GDM1 (cell line): ENCODE data around the gene MTG2.
A peak's percentile ranks its signal among the peaks of the same experiment; 100 is the strongest.

Experiments used
- DNase-seq: peaks from one replicate; lab custom pipeline; 2025; lab: John Stamatoyannopoulos, UW

The MTG2 gene

DNA sequence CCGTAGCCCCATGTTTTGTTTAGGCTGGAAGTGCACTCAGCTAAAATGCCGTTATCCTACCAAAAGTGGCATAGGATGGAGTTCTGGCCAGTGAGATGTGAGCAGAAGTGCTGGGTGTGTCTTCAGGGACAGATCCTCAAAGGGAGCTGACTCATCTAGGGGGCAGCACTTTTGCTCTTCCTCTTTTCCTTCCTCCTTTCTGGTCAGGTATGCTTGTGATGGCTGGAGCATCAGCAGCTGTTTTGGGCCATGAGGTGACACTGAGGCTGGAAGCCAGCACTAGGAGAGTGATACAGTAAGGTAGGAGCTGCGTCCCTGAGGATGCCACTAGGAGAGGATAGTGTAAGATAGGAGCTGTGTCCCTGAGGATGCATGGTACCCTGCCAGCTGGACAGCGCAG, 50.9 kb downstream of the MTG2 start:
- DNase-seq = no peak

DNA sequence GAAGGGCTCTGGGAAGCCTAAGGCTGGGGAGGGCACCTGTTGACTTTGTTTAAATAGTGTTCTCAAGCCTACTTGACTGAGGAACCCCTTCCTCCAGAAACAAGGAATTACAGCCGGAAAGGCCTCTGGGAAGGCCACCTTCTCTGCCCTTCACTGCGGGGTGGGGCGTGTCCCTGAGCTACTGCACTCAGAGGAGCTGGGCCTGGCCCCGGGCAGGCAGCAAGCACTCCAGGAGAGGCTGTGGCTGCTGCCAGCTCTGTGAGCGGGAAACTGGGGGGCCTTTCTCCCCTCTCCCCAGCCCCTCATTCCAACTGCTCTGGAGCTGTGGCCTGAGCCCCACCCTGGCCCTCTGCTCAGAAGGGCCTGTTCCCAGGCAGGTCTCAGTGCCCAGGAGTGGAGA, 51.5 kb downstream of the MTG2 start:
- no peak for DNase-seq

DNA sequence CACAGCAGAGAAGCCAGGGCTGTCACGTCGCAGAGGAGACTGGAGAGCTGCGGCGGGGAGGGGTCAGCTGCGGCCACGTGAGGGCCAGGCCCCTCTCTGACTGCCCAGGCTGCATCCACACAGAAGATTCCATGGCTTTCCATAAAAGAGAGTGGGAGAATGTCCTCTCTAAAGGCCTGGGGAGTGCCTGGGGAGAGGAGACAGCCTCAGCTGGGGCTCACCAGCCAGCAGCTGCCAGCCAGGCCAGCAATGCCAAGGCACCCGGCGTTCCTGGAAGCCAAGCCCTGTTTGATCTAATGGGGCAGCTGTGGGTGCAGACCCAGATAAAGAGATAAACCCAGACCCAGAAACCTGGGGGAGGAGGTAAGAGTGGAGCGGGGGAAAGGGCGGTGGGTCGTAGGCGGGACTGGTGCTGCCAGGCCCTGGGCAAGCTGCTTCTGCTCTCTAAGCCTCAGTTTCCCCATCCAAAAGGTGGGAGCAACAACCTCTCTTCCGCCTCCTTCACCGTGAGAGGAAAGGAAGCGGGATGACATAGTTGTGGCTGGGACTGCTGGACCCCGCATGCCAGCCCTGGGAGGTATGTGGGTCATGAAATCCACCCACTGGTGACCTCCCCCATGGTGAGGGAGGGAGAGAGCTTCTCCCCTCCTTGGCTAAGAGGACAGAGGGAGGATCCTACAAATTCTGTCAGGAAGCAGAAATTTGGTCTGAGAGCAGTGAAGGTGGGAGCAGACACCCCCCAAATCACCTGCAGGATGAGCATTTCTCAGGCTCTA, 52.4 kb downstream of the MTG2 start:
- no peak for DNase-seq

DNA sequence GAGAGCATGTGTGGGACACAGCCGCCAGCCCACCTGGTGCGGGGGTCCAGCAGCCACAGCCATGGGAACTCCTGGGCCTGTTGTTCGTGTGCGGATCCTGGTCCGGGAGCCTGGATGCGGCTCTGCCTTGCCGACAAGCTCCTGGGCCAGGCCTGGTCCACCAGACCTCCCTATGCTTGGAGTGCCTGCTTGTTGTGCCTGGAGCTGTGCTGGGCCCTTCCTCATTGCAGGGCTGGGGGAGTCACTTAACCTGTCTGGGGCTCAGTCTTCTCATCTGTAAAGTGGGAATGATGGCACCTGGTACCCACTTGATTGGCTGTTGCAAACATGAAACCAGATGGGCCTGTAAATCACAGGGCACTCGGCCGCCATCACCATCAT, 52.9 kb downstream of the MTG2 start:
- no peak for DNase-seq

DNA sequence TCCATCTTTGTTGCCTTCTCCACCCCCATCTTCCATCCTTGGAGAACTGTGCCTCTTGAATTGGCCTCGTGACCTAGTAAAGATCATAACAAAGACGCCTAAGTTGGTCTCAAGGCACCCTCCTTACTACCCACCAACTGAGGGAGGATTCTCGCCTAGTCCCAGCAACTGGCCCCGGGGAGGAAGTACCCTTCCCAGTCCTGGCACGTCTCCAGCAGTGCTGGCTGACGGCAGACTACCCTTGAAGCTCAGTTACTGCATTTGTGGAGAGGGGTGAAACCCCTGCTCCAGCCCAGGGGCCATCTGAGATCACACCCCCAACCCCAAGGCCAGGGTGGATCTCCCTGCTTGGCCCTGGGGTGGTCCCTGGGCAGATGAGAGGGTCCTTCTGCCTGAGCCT, 53.4 kb downstream of the MTG2 start:
- no peak for DNase-seq

DNA sequence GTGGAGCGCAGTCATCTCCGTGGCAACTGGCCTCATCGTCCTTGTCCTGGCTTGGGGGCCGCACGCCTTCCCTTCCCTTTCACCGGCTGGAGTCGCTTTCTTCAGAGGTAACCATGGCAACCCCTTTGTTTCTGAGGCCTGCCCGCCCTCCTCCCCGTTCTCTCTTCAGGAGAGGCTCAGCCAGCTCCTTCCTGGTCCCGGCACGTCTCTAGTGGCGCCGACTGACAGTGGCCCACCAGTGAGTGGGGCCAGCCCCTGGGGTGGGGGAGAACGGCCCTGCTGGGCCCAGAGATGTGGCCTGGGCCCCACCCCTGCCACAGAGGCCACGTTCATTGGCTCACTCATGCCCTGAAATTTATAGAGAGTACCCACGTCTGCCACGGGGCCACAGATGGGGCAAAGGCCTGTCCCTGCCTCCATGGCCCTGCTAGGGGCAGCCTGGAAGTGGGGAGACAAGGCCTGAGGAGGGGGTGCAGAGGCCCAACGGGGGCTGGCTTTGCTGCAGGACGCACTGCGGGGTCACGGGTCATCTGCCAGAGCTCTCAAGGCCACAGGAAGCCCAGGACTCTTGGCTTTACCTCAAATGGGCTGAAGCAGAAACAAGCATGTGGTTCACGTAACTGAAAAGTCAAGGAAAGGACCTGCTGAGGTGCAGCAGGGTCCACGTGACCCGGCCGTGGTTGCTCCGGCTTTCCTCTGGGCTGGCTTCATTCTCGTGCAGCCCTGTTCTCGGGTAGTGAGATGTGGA, 54.1 kb downstream of the MTG2 start:
- DNase-seq = no peak

DNA sequence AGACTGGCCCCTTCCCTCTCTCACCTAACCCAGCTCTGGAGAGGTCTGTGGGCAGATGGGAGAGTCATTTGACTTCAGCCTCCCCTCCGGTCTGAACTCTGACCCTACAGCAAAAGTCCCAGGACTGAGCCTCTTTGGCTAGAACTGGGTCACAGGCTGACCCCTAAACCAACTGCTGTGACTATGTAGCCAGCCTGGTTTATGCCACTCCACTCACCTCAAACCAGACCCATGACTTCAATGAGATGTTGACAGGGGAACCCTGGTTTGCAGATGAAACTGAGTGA, 54.6 kb downstream of the MTG2 start:
- DNase-seq = no peak

DNA sequence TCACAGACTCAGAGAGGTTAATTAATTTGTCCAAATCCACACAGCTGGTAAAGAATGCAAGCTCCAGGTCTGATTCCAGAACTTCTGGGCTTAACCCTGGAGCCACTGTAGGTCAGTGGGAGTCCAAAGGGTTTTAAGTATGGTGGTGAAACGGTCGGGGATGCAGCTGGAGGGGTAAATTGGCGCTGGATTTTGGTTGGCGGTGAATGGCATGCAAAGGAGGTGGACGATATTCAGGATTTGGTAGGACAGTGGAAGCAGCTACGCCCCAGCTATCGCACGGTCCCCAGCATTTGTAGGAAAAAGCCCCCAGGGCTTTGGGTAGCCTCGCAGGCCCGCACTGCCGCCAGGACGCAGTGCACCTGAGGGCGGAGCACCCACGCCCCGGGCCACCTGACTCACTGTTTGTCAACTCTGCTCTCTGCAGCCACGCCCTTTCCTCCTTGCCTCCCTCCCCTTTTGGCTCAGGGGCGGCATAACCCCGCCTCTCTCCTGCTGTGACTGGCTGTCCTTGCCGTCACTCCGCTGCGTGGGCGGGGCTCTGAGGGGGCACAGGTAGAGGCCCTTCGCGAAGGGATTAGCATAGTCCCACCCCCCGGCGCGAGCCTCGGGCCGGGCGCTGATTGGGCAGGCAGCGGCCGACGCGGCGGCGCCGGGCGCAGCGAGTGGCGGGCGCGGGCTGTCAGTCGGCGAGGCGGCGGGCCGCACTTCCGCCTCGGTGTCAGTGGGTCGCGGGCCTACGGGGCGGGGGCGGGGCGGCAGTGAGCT, 55.2 kb downstream of the MTG2 start, which contains the start of gene OSBPL2:
TSS of gene OSBPL2 (plus strand) at position 721 of the 768 bp plus-strand sequence. CDS start 17,664 bp downstream, outside the sequence.
- DNase-seq = peak; percentile 97

DNA sequence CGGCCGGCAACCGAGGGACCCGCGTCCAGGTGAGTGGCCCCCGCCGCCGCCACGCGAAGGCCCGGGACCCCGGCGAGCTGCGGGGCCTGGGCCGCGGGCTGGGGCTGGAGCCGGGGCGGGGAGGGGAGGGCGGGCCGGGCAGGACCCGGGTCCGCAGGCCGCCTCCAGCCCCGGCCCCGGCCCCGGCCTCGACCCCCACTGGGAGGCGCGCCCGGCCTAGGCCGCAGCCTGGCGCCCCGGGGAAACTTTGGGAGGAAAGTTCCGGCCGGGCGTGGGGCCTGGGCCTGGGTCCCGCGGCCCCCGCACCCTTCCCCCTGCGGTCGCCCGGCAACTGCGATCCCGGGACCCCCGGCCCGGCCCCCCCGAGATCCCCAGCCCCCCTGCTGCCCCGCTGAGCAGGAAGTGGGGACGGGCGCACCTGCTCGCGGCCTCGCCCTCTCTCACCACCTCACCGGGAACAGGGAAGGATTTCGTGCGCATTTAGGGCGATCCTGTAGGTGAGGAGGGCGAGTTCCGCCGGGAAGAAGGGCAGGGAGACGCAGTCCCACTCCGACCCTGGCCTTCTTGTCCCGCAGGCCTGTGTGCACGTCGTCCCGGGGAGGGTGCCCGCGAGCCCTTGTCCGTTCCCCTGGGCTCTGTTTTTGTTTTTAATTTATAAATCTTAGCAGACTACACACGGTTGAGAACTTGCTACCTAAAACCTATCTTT, 55.9 kb downstream of the MTG2 start:
- DNase-seq = no peak

DNA sequence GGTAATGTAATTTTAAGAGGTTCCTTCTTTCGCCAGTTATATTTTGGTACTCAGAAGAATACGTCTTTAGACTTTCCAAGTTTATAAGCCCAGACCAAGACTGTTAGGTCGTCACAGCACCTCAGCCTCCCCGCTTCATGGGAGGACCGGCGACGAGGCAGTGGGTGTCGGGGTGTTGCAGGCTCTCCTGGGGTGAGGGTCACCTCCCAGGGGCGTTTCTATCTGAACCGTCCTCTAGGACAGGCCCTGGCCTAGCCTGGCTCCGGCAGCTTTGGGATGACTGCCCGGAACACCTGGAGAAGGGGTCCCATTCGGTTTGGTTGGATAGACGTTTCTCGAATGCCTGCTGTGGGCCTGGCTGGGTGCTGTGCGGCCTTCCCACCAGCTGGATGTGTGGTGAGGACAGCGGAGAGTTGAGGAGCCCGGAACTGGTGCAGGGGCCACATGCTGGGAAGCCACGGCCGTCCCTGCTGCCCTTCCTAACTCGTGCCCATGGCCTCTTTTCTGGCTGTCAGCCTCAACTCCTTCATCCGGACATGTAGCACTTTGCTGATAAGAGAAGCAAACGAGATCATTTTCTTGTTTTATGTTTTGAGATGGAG, 56.6 kb downstream of the MTG2 start:
- no peak for DNase-seq

DNA sequence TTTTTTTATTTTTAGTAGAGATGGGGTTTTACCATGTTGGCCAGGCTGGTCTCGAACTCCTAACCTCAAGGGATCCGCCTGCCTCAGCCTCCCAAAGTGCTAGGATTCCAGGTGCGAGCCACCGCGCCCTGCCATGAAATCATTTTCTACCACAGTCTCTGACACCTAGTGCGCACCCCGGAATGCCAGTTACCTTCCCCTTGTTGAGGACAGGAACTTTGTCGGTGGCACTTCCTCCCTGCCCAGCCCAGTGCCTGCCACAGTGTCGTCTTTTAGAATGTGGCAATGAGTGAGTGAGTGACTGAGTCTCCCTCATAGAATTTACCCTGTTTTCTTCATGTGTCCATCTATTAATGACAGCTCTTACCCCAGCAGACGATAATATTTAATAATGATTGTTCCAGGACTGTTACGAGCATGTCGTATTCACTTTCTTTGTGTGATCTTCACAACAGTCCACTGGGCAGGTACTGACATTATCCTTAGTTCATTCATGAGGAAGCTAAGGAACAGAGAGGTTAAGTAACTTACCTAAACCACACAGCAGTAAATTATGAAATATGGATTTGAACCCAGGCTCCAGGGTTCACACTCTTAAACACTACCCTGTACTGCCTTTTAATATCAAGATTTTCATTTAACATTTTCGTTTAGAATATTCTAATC, 57.3 kb downstream of the MTG2 start:
- no peak for DNase-seq

DNA sequence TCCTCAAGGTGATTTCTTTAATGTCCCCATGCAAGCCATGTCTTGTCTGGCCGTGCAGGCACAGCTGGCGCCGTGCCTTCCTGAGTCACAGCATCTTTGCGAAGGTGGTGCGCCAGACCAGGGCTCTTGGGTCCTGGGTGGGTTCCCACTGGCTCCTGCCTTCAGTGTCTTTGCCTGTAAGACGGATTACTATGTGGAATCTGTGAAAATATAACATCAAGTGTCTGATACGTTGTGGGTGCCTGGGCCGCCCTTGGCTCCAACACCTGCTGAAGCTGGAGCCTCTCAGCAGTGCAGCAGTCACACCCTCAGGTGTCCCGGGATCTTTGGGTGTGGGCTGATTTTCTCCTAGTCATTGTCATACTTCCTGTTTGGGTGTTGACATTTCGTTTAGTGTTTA, 58.7 kb downstream of the MTG2 start:
- no peak for DNase-seq

DNA sequence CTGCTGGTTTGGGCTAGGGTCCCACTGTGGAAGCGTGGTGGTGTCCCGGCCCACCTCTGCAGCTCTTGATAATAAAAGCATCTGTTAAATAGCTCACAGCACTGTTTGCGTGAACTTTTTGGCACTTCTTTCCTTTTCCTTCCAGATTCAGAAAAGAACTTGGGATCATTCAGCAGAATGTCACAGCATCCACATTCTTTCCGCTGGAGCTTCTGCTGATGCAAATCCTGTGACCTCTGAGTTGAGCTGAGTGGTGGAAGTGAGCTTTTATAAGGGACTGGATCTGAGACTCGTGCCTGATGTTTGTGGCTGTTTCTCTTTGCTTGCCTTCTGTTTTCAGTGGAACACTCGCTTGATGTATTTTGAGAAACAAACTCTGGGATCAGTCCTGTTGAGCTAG, 59.3 kb downstream of the MTG2 start:
- DNase-seq = no peak

DNA sequence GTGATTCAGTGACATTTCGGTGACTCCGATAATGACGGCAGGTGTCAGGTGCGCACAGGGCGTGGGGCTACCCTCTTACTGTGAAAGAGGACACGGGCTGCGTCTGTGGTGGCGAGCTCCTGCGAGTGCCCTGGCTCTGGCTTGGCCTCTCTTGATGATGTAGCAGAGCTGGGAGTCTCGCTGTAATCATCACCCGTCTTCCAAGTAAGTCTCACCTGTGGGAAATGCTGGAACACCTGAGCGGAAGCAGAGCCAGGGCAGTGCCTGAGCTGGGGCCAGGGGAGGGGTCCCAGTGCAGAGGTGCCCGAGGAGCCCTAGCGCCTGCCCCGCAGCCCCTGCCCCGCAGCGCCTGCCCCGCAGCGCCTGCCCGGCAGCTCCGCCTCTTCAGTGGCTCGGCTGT, 60.3 kb downstream of the MTG2 start:
- no peak for DNase-seq

DNA sequence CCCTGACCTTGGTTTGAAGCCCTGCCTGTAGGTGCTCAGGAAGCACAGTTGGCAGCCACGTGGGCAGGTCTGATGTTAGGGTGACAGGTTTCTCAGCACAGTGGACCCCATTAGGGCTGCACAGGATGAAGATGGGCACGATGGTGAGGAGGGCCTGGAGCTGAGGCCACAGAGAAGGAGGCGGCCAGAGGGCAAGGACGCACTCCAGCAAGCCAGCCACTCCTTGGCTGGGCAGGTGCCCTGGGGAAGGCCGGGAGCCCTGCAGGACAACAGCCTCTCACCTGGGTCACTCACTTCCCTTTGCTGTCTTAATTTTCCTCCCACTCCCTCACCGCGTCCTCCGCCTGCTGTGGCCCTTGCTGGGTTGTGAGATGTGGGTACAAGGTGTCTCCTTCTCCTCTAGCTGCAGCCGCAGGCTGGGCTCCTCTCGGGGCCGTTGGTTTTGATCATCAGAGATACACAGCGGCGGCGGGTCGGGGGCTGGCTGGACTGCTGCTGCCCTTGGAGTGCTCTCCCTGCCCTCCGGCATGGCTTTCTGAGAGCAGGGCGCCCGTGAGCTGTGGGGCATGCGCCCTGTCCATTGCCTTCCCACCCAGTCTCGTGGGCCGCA, 61.2 kb downstream of the MTG2 start:
- no peak for DNase-seq

DNA sequence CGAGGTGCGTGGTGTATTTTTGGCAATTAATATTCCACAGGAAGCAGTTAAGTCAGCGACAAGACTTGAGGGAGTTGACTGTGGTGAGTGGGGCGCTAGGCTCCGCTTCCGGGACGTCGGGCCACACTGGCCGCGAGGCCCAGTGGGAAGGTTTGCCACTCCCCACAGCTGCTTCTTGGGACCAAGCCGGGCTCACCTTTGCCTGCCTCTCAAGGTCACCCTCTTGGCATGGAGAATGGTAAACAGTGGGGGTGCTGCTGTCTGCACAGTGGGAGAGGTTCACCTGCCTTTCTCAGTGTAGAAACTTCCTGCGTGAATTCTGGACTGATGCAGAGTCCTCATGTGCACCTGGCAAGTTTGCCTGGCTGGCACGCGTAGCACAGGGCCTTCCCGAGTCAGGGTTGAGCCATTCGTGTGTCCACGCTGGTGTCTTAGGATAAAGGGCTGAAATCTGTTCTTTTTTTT, 61.8 kb downstream of the MTG2 start:
- DNase-seq = no peak

DNA sequence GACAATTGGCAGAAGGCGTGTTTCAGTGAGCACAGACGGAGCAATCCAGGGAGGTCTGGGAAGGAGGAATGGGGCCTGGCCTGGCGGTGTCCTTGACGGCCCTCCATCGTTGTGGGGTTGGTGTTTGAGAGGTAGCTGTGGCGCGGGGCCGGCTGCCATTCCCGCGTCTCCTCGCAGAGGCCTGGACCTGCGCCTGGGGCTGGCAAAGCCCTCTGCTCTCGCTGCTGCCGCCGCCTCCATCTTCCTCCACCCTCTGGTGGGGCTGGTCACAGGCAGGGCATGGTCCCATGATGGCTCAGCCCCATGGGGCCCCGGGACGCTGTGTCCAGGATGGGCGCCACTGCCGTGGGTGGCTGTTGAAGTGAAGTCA, 63.1 kb downstream of the MTG2 start:
- DNase-seq = no peak

DNA sequence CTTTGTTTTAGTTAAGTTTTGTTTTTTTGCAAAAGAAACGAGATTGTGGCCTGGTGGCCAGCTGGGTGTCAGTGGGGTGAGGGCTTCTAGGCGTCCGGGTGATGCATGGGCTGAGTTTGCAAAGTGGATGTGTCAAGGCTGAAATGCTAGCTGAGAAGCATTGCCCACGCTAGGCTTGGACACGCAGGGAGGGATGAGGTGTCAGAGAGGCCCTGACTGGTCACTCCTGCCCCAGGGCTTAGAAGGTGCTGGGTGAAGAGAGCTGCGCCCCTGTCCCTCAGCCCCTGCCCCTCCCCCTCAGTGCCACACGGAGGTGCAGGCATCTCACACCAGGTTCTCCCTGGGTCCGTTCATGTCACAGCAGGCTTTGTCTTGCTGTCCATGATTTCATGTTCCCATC, 63.6 kb downstream of the MTG2 start:
- DNase-seq = no peak

DNA sequence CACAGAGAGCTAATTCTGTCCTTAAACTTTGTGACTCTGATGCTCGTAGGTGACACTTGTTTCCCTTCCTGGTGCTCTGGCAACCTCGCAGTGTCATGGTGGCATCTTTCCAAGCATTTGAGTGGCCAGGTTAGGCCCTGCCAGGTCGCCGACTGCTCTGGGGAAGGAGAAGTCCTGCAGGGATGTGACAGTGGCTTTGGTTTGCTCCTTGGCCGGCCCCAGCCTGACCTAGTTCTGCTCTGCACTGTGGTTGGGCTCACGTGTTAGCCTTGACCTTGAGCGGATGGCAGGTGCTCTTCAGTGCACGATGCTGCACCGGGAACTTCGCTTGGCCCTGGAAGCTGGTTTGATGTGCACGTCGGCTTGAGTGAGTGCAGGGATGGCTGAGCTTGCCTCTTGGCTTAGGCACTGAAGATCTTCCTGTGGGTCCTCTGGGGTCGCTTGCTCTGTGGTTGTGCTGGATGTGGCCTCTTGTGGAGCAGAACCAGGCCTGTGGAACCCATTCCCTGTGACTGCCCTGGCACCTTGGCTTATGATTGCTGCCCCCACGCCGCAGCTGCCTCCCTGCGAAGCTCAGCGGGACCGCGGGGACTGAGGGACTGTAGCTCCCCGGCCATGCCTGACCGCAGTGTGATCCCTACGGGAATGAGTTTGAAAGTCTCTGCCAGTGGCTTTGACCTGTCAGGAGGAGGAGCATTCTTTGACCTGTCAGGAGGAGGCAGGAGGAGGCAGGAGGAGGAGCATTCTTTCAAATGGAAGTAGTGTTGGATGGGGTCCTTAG, 64.2 kb downstream of the MTG2 start:
- no peak for DNase-seq

DNA sequence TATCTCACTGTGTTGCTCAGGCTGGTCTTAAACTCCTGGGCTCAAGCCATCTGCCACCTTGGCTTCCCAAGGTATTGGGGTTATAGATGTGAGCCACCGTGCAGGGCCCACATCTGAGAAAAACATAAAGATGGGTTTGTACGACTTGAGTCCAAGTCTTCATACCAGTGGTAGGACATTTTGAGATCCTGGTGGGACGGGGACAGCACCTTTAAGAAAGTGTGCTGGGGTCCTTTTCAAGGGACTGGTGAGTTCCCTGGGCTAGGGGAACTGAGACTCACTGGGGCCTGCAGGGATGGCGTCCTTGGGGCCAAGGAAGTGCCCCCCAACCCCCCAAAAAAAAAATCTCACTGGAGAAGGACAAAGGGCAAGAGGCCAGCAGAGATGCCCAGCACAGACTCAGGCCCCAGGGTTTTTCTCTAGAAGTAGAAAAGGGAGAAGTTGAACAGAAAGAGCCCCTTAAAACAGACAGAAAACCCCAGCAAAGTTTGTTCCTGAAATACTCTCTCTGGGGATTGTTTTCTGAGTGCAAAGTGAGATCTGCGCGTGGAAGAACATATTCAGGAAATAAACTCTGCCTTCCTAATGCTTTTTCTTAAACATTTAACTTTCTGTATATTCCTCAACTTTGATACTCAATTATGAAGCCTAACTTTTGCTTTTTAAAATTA, 66.2 kb downstream of the MTG2 start:
- DNase-seq = no peak
